ENCODE data around the gene BET1L. TPM values are rescaled to one million over a fixed set of nuclear protein-coding genes. Genes with fewer than 3 reads are reported as not detected.

BET1L gene
- total RNA-seq, 3 donors from 2014 or later (not counting 1 experiment from before 2014, with no cell fraction given) = 32.4 to 44.1 (median 35.8) TPM

DNA sequence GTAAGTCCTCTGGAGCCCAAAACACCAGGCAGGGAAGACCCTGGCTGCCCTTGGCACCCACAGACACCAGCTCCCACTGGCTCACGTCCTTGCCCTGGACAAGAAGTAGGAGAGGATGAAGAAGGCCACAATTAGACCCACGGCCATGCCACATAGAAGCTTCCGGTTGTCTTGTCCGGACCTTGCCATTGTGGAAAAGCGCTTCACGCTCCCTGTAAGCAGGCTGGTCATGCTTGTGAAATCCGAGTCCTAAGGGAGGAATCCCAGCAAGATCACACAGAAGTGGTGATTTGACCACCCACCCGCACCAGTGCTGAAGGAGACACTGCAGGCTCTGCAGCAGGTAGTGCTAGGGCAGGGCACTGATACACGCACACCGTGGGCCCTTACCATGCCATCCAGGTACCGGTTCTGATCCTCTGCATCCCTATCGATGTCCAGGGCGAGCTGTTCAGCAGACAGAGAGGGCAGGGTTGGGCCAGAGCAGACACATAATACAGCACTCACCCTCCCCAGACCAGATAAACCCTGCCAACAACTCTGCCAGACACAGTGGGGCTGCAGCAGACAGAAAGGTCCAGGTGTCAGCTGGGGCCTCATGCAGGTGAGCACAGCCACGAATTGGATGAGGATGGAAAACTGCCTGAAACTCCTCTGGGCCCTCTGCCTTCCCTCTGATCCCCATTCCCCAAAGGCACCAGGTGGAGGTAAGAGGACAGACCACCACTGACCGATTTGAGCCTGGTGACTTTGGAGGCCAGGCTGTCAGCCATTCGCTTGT, 1.8 kb downstream of the BET1L start:
- H3K27ac Mint-ChIP-seq = no peak overlapping the region
- Histone ChIP-seq H3K4me3 (ENCODE audit: low read length) (no peak overlapping the region), H3K4me1 (ENCODE audit: control insufficient read depth, insufficient read depth, low read length) (peaks cover 50% of the 10 kb centered on the region), H3K9me3 (ENCODE audit: control insufficient read depth, insufficient read depth, low read length) (no peaks in the 10 kb centered on the region), H3K27ac (ENCODE audit: low read length) (no peak overlapping the region), H3K27me3 (ENCODE audit: control insufficient read depth, insufficient read depth, low read length) (no peaks in the 10 kb centered on the region), H3K36me3 (ENCODE audit: control insufficient read depth, insufficient read depth, low read length) (peaks cover 38% of the 10 kb centered on the region)
- WGBS (ENCODE audit: insufficient coverage) = 95% methylated on average over 16 of the region's 16 CpGs
- no peak for ATAC-seq
- no peak for DNase-seq
- no peaks in the 10 kb centered on the region for H3K27me3 Mint-ChIP-seq (ENCODE audit: low read depth in 2 of 2)
- H3K36me3 Mint-ChIP-seq = no peaks in the 10 kb centered on the region
- TF ChIP-seq, protein P1, sequence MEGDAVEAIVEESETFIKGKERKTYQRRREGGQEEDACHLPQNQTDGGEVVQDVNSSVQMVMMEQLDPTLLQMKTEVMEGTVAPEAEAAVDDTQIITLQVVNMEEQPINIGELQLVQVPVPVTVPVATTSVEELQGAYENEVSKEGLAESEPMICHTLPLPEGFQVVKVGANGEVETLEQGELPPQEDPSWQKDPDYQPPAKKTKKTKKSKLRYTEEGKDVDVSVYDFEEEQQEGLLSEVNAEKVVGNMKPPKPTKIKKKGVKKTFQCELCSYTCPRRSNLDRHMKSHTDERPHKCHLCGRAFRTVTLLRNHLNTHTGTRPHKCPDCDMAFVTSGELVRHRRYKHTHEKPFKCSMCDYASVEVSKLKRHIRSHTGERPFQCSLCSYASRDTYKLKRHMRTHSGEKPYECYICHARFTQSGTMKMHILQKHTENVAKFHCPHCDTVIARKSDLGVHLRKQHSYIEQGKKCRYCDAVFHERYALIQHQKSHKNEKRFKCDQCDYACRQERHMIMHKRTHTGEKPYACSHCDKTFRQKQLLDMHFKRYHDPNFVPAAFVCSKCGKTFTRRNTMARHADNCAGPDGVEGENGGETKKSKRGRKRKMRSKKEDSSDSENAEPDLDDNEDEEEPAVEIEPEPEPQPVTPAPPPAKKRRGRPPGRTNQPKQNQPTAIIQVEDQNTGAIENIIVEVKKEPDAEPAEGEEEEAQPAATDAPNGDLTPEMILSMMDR (IDR thresholded peaks at IDR 0.05) = no peak
- no peaks in the 10 kb centered on the region for H3K9me3 Mint-ChIP-seq
- peak overlapping the region; percentile 47 for H3K4me3 Mint-ChIP-seq
- intact Hi-C loops (cut with micrococcal nuclease) = loop anchor here (5.0 kb wide), 2 partner anchors 152 to 212 kb away; no protein-coding TSS in a partner anchor
- peaks cover 43 to 53% of the 10 kb centered on the region in 2 donors for H3K4me1 Mint-ChIP-seq

DNA sequence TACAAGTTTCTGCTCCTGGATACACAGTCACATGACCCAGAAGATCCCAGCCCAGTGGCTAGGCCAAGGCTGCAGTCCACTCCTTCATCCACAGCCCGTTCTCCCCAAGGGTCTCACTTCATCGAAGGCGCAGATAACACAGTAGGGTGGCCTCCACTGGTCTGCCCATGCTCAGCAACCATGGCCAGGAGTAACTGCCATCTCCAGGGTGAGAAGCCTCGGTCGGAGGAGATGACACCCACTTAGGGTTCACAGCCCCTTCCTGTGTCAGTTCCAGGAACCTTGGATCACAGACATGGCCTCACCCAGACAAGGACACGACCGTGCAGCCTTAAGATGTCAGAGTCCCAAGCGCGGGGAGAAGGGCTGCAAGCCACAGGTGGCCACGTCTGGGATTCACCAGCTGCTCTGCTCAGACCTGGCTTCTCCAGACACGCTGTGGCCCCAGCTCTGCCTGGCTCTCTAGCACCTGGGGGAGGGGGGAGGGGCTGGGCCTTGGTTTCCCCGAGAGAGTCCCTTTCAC, 2.6 kb downstream of the BET1L start:
- no peaks in the 10 kb centered on the region for H3K27me3 Mint-ChIP-seq (ENCODE audit: low read depth in 2 of 2)
- peaks cover 43 to 46% of the 10 kb centered on the region in 2 donors for H3K4me1 Mint-ChIP-seq
- no peak overlapping the region for H3K4me3 Mint-ChIP-seq
- H3K36me3 Mint-ChIP-seq = no peaks in the 10 kb centered on the region
- peaks cover 30% of the 10 kb centered on the region for H3K36me3 ChIP-seq (ENCODE audit: control insufficient read depth, insufficient read depth, low read length)
- no peaks in the 10 kb centered on the region for H3K9me3 Mint-ChIP-seq
- H3K27ac Mint-ChIP-seq = no peak overlapping the region
- H3K27ac ChIP-seq (ENCODE audit: low read length) = no peak overlapping the region
- 87% methylated on average over 12 of the region's 12 CpGs for WGBS (ENCODE audit: insufficient coverage)
- H3K4me3 ChIP-seq (ENCODE audit: low read length) = no peak overlapping the region
- ATAC-seq (no peak), DNase-seq (no peak)
- no peaks in the 10 kb centered on the region for H3K9me3 ChIP-seq (ENCODE audit: control insufficient read depth, insufficient read depth, low read length)
- TF ChIP-seq, protein P1 (IDR thresholded peaks at IDR 0.05) = no peak
- intact Hi-C loops (cut with micrococcal nuclease) = loop anchor here (5.0 kb wide), 2 partner anchors 153 to 213 kb away; no protein-coding TSS in a partner anchor
- H3K27me3 ChIP-seq (ENCODE audit: control insufficient read depth, insufficient read depth, low read length) = no peaks in the 10 kb centered on the region
- peaks cover 43% of the 10 kb centered on the region for H3K4me1 ChIP-seq (ENCODE audit: control insufficient read depth, insufficient read depth, low read length)

DNA sequence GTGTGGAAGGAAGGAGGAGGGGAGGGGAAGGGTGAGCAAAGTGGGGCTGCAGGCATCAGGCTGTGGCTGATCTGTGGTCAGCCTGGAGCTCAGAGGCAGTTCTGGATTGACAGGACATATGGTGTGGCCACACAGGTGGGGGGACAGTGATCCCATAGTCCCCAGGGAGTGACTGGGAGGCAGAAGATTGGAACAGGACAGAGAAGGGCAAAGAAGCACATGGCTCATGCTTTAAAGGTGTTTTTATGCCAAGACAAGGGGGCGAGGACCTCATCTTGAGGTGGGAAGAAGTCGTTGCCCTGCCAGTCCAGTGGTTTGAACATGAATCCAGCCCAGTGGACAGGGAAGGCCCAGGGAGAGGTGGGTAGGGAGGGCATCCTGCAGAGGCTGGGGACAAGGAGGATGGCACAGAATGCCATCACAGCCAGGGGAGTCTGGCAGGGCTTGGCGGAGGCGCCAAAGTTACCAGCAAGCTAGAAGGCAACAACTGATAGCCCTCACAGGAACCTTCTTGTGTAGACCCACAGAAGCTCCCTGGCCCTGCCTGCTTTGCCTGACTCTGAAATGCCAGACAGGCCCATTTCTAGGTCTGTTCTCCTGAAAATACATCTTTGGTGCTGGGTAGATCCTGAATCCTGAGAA, 3.1 kb downstream of the BET1L start:
- TF ChIP-seq, protein P1 (IDR thresholded peaks at IDR 0.05) = no peak
- no peak for ATAC-seq
- Histone ChIP-seq H3K9me3 (ENCODE audit: control insufficient read depth, insufficient read depth, low read length) (no peaks in the 10 kb centered on the region), H3K36me3 (ENCODE audit: control insufficient read depth, insufficient read depth, low read length) (peaks cover 27% of the 10 kb centered on the region), H3K27me3 (ENCODE audit: control insufficient read depth, insufficient read depth, low read length) (no peaks in the 10 kb centered on the region), H3K4me3 (ENCODE audit: low read length) (no peak overlapping the region), H3K4me1 (ENCODE audit: control insufficient read depth, insufficient read depth, low read length) (peaks cover 37% of the 10 kb centered on the region), H3K27ac (ENCODE audit: low read length) (no peak overlapping the region)
- peaks cover 43 to 46% of the 10 kb centered on the region in 2 donors for H3K4me1 Mint-ChIP-seq
- H3K27me3 Mint-ChIP-seq (ENCODE audit: low read depth in 2 of 2) = no peaks in the 10 kb centered on the region
- H3K36me3 Mint-ChIP-seq = no peaks in the 10 kb centered on the region
- WGBS (ENCODE audit: insufficient coverage) = 90% methylated on average over 4 of the region's 4 CpGs
- no peak for DNase-seq
- intact Hi-C loops (cut with micrococcal nuclease) = no loop called here
- no peak overlapping the region for H3K27ac Mint-ChIP-seq
- no peaks in the 10 kb centered on the region for H3K9me3 Mint-ChIP-seq
- H3K4me3 Mint-ChIP-seq = peak overlapping the region; percentile 33
